ENCODE data around the gene CCKAR. TPM values are rescaled to one million over a fixed set of nuclear protein-coding genes. Genes with fewer than 3 reads are reported as not detected.

Gene CCKAR
- total RNA-seq, 1 donor from 2014 or later: 13.7 TPM

GRCh38 chr4:26463386-26463785 lies 26.9 kb downstream of the CCKAR start:
- no peaks in the 10 kb centered on the region for H3K36me3 Mint-ChIP-seq
- TF ChIP-seq CTCF (conservative IDR thresholded peaks at IDR 0.05): no peak
- H3K27ac Mint-ChIP-seq: no peak overlapping the region
- peaks cover 15% of the 10 kb centered on the region for H3K27me3 Mint-ChIP-seq
- no peaks in the 10 kb centered on the region for H3K9me3 Mint-ChIP-seq
- no peak overlapping the region for H3K4me3 Mint-ChIP-seq
- peaks cover 6% of the 10 kb centered on the region for H3K4me1 Mint-ChIP-seq (ENCODE audit: unreplicated experiment)
- DNase-seq (ENCODE audit: extremely low spot score, unreplicated experiment): no peak

DNA sequence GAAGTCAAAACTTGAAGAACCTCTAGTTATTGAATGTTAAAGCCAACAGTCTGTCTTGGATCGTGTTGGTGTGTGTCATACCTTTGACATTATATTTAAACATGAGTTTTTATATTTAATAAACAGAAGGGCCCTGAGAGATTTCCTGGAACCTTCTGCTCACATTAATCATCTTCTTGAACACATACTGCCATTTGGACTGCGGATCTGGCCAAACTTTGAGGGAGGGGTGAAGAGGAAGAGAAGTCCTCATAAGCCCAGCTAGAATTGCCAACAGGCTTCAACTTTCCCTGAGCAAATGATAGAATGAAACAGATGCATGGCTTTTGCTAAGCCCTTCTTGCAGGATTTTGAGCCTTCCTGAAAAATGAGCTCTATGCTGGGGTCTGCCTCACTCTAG lies 27.4 kb downstream of the CCKAR start:
- H3K27me3 Mint-ChIP-seq: peaks cover 15% of the 10 kb centered on the region
- peaks cover 10% of the 10 kb centered on the region for H3K4me1 Mint-ChIP-seq (ENCODE audit: unreplicated experiment)
- H3K9me3 Mint-ChIP-seq: no peaks in the 10 kb centered on the region
- no peak for TF ChIP-seq CTCF (conservative IDR thresholded peaks at IDR 0.05)
- DNase-seq (ENCODE audit: extremely low spot score, unreplicated experiment): no peak
- H3K27ac Mint-ChIP-seq: no peak overlapping the region
- H3K36me3 Mint-ChIP-seq: no peaks in the 10 kb centered on the region
- H3K4me3 Mint-ChIP-seq: no peak overlapping the region

DNA sequence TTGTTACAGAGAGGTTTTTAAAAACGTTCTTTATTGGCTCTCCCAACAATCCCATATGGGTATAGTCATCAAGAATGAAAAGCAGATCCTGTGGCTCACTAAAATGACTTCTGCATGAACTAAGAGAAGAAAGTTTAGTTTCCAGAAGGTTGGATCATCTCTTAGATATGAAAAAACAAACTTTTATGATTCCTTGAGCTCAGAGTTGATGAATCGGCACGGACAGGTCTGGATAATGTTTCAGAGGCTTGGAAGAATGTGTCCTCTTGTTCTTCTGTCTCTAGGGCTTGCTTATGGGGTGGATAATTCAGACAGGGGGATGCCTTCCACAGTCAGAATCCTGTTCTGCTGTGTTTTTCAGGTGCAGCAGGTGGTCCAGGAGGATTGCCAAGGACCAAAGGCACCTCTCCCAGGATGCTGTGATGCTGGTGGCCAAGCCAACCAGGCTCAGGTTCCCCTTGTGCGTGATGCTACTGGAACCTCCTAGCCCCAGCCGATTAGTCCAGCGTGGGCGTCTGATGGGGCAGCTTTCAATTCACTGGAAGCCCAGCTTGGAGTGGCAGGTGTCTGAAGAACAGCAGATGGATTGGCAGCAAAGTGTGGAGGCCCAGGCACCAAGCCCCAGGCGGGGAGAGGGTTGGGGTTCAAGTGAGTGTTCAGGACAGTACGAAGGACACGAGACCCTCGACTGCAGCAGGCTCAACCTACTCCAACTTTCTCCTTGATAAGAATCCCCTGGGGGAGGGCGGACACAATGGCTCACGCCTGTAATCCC lies 30.3 kb downstream of the CCKAR start:
- H3K27me3 Mint-ChIP-seq: peaks cover 5% of the 10 kb centered on the region
- H3K4me3 Mint-ChIP-seq: no peak overlapping the region
- H3K36me3 Mint-ChIP-seq: no peaks in the 10 kb centered on the region
- no peak overlapping the region for H3K27ac Mint-ChIP-seq
- no peak for TF ChIP-seq CTCF (conservative IDR thresholded peaks at IDR 0.05)
- peak; percentile 58 for DNase-seq (ENCODE audit: extremely low spot score, unreplicated experiment)
- no peaks in the 10 kb centered on the region for H3K9me3 Mint-ChIP-seq
- H3K4me1 Mint-ChIP-seq (ENCODE audit: unreplicated experiment): peaks cover 10% of the 10 kb centered on the region

DNA sequence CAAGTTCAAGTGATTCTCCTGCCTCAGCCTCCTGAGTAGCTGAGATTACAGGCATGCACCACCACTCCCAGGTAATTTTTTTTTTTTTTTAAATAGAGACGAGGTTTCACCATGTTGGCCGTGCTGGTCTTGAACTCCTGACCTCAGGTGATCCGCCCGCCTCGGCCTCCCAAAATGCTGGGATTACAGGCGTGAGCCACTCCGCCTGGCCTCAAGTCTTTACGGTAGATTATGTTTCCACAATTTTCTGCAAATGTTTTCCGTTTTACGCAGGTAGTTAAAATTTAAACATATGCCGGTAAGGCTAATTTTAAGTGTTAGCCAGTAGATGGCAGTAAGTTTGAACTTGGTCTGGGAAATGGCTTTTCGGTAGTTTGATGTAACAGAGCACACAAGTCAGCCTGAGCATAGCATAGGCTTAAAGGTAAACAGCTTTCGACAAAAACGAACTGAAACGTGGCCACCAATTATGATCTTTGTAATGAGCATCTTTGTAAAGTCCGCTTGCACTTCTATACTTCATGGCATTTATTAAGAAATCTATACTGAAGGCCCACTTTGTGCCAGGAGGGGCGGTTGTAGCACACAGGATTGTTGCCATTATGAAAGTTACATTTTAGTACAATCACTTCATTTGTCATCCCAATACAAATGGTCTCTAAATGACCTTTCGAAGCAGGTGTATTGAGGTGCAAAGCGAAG lies 31.1 kb downstream of the CCKAR start:
- DNase-seq (ENCODE audit: extremely low spot score, unreplicated experiment): peak; percentile 2
- Mint-ChIP-seq H3K9me3 (peaks cover 3% of the 10 kb centered on the region), H3K4me3 (no peak overlapping the region), H3K36me3 (no peaks in the 10 kb centered on the region), H3K27ac (peak overlapping the region; percentile 38), H3K4me1 (ENCODE audit: unreplicated experiment) (peaks cover 10% of the 10 kb centered on the region), H3K27me3 (peaks cover 4% of the 10 kb centered on the region)
- peak; percentile 79 for TF ChIP-seq CTCF (conservative IDR thresholded peaks at IDR 0.05)

- peaks cover 7% of the 10 kb centered on the region for H3K9me3 Mint-ChIP-seq
- H3K27ac Mint-ChIP-seq: no peak overlapping the region
- peaks cover 13% of the 10 kb centered on the region for H3K4me1 Mint-ChIP-seq (ENCODE audit: unreplicated experiment)
- no peak for TF ChIP-seq CTCF (conservative IDR thresholded peaks at IDR 0.05)
- no peaks in the 10 kb centered on the region for H3K36me3 Mint-ChIP-seq
- DNase-seq (ENCODE audit: extremely low spot score, unreplicated experiment): peak; percentile 11
- H3K4me3 Mint-ChIP-seq: no peak overlapping the region
- peaks cover 4% of the 10 kb centered on the region for H3K27me3 Mint-ChIP-seq
Measured at GRCh38 chr4:26458157-26458561, 32.1 kb downstream of the CCKAR start.
